WTC11 (cell line): Measurements from ENCODE around the gene PDYN. TPM values are rescaled to one million over a fixed set of nuclear protein-coding genes. Genes with fewer than 3 reads are reported as not detected.

ENCODE experiments used
- ATAC-seq: fragments of 200-7000 bp; cut with Tn5 transposase; 2 replicates; pipeline ENCODE4 v1.10.0; 2021; ENCODE audit warnings: mild to moderate bottlenecking, moderate library complexity
- CTCF ChIA-PET: fragments of 300-600 bp; sonication (Branson Sonifier 250); formaldehyde crosslinking; loops from one replicate; lab custom pipeline; 2021; ENCODE audit warnings: antibody characterized with exemption; lab: Charles Lee
- POLR2A ChIA-PET: fragments of 350-600 bp; sonication (Branson Sonifier 250); formaldehyde crosslinking; loops from one replicate; lab custom pipeline; 2021; ENCODE audit warnings: antibody characterized with exemption; lab: Charles Lee
- DNase-seq: peaks from one replicate; pipeline ENCODE4 v3.0.0; 2021; ENCODE audit warnings: low spot score
- H3K27ac Mint-ChIP-seq: 2 replicates; pipeline ENCODE4 v1.8.0; 2021; ENCODE audit warnings: mixed read lengths
- H3K27me3 Mint-ChIP-seq: 2 replicates; pipeline ENCODE4 v1.8.0; 2021; ENCODE audit warnings: low read depth, mild to moderate bottlenecking, moderate library complexity, mixed read lengths
- H3K36me3 Mint-ChIP-seq: 2 replicates; pipeline ENCODE4 v1.8.0; 2021; ENCODE audit warnings: mixed read lengths
- H3K4me1 Mint-ChIP-seq: 2 replicates; pipeline ENCODE4 v1.8.0; 2022; ENCODE audit warnings: mixed read lengths
- H3K4me3 Mint-ChIP-seq: 2 replicates; pipeline ENCODE4 v1.8.0; 2021; ENCODE audit warnings: mild to moderate bottlenecking, moderate library complexity, mixed read lengths
- H3K9me3 Mint-ChIP-seq: 2 replicates; pipeline ENCODE4 v1.8.0; 2021; ENCODE audit warnings: mixed read lengths
- ARID4B ChIP-seq: sonication (generic); formaldehyde crosslinking; IDR thresholded peaks from 2 replicates; pipeline ENCODE4 v1.8.0; 2023; ENCODE audit warnings: missing genetic modification reagents, mild to moderate bottlenecking, borderline replicate concordance
- CDX4 ChIP-seq: fragments of 250-450 bp; sonication (Bioruptor Pico); IDR thresholded peaks from 2 replicates; pipeline ENCODE4 v1.9.0; 2021; ENCODE audit warnings: moderate library complexity, mild to moderate bottlenecking, inconsistent platforms, borderline replicate concordance
- CREB1 ChIP-seq: sonication (generic); formaldehyde crosslinking; IDR thresholded peaks from 2 replicates; pipeline ENCODE4 v1.8.0; 2023; ENCODE audit warnings: mild to moderate bottlenecking, missing genetic modification reagents
- E2F1 ChIP-seq: sonication (generic); formaldehyde crosslinking; IDR thresholded peaks from 2 replicates; pipeline ENCODE4 v1.8.0; 2022; ENCODE audit warnings: mild to moderate bottlenecking, missing genetic modification reagents
- E2F5 ChIP-seq: sonication (generic); formaldehyde crosslinking; IDR thresholded peaks from 2 replicates; pipeline ENCODE4 v1.8.1; 2022; ENCODE audit warnings: mild to moderate bottlenecking, moderate library complexity, missing genetic modification reagents
- ETV6 ChIP-seq: sonication (generic); formaldehyde crosslinking; IDR thresholded peaks from 2 replicates; pipeline ENCODE4 v1.8.1; 2022; ENCODE audit warnings: mild to moderate bottlenecking, missing genetic modification reagents
- FOXJ3 ChIP-seq: sonication (generic); formaldehyde crosslinking; IDR thresholded peaks from 2 replicates; pipeline ENCODE4 v1.9.0; 2021; ENCODE audit warnings: missing genetic modification reagents, mild to moderate bottlenecking, borderline replicate concordance
- FOXK1 ChIP-seq: sonication (generic); formaldehyde crosslinking; IDR thresholded peaks from 2 replicates; pipeline ENCODE4 v1.8.0; 2022; ENCODE audit warnings: mild to moderate bottlenecking, moderate library complexity, missing genetic modification reagents
- FOXP1 ChIP-seq: sonication (generic); formaldehyde crosslinking; IDR thresholded peaks from 2 replicates; pipeline ENCODE4 v1.8.0; 2022; ENCODE audit warnings: missing genetic modification reagents, mild to moderate bottlenecking, moderate library complexity, borderline replicate concordance
- FOXP4 ChIP-seq: sonication (generic); formaldehyde crosslinking; IDR thresholded peaks from 2 replicates; pipeline ENCODE4 v1.8.0; 2022; ENCODE audit warnings: mild to moderate bottlenecking, missing genetic modification reagents
- GABPB1 ChIP-seq: sonication (generic); formaldehyde crosslinking; IDR thresholded peaks from 2 replicates; pipeline ENCODE4 v1.8.1; 2023; ENCODE audit warnings: mild to moderate bottlenecking, missing genetic modification reagents
- HMGA2 ChIP-seq: fragments of 250-450 bp; sonication (Bioruptor Pico); IDR thresholded peaks from 2 replicates; pipeline ENCODE4 v1.4.0; 2021; ENCODE audit warnings: mild to moderate bottlenecking, moderate library complexity
- HMGXB4 ChIP-seq: sonication (generic); formaldehyde crosslinking; IDR thresholded peaks from 2 replicates; pipeline ENCODE4 v1.8.1; 2023; ENCODE audit warnings: mild to moderate bottlenecking, moderate library complexity, missing genetic modification reagents
- KAT7 ChIP-seq: sonication (generic); formaldehyde crosslinking; IDR thresholded peaks from 2 replicates; pipeline ENCODE4 v1.8.1; 2023; ENCODE audit warnings: missing genetic modification reagents, mild to moderate bottlenecking, borderline replicate concordance
- MYBL2 ChIP-seq: sonication (generic); formaldehyde crosslinking; IDR thresholded peaks from 2 replicates; pipeline ENCODE4 v1.8.1; 2023; ENCODE audit warnings: mild to moderate bottlenecking, moderate library complexity, missing genetic modification reagents
- SMAD4 ChIP-seq: sonication (generic); formaldehyde crosslinking; IDR thresholded peaks from 2 replicates; pipeline ENCODE4 v1.8.0; 2022; ENCODE audit warnings: mild to moderate bottlenecking, missing genetic modification reagents
- TEAD4 ChIP-seq: sonication (generic); formaldehyde crosslinking; IDR thresholded peaks from 2 replicates; pipeline ENCODE4 v1.8.0; 2022; ENCODE audit warnings: mild to moderate bottlenecking, missing genetic modification reagents
- USF1 ChIP-seq: sonication (generic); formaldehyde crosslinking; IDR thresholded peaks from 2 replicates; pipeline ENCODE4 v1.8.0; 2022; ENCODE audit warnings: mild to moderate bottlenecking, missing genetic modification reagents
- ZNF263 ChIP-seq: sonication (generic); formaldehyde crosslinking; IDR thresholded peaks from 2 replicates; pipeline ENCODE4 v1.8.1; 2022; ENCODE audit warnings: low read depth, mild to moderate bottlenecking, moderate library complexity, missing genetic modification reagents
- ZNF425 ChIP-seq: fragments of 250-450 bp; sonication (Bioruptor Pico); conservative IDR thresholded peaks from 2 replicates; pipeline ENCODE4 v1.9.0; 2021; ENCODE audit warnings: mild to moderate bottlenecking
- total RNA-seq: library from RNA; stranded (reverse); gene quantifications from 3 replicates; pipeline ENCODE4 v1.2.3, GENCODE V29; 2021

PDYN gene
- total RNA-seq, 1 experiment from 2014 or later: 0.28 TPM

- TF ChIP-seq ARID4B (CRISPR knock-in tag) (no peak), MYBL2 (no peak), FOXP1 (CRISPR knock-in tag) (no peak), KAT7 (CRISPR knock-in tag) (no peak), ZNF263 (CRISPR knock-in tag) (no peak), USF1 (no peak), ETV6 (CRISPR knock-in tag) (no peak), GABPB1 (CRISPR knock-in tag) (no peak), HMGA2 (CRISPR knock-in tag) (no peak), TEAD4 (CRISPR knock-in tag) (no peak), FOXJ3 (CRISPR knock-in tag) (no peak), E2F1 (CRISPR knock-in tag) (no peak), SMAD4 (CRISPR knock-in tag) (no peak), CDX4 (no peak), FOXK1 (CRISPR knock-in tag) (no peak), FOXP4 (CRISPR knock-in tag) (no peak)
These were observed 10.6 kb downstream of the PDYN start (continued) for GRCh38 chr20:1983301-1983700.

- DNase-seq: no peak
- Mint-ChIP-seq H3K27ac (no peak overlapping the region), H3K4me1 (no peaks in the 10 kb centered on the region), H3K4me3 (no peak overlapping the region), H3K36me3 (no peaks in the 10 kb centered on the region), H3K27me3 (peaks cover 4% of the 10 kb centered on the region), H3K9me3 (no peaks in the 10 kb centered on the region)
- no peak for ATAC-seq
- ChIA-PET CTCF (no interaction called here), POLR2A (no interaction called here)
- TF ChIP-seq HMGXB4 (no peak), TEAD4 (CRISPR knock-in tag) (no peak), ZNF425 (CRISPR knock-in tag) (no peak), SMAD4 (CRISPR knock-in tag) (no peak), FOXP4 (CRISPR knock-in tag) (no peak), CREB1 (no peak), E2F5 (CRISPR knock-in tag) (no peak), GABPB1 (CRISPR knock-in tag) (no peak)
These were observed 11.2 kb downstream of the PDYN start for GRCh38 chr20:1982686-1983085.
